HepG2 (cell line): ENCODE measurements around the gene HTRA2. TPM values are rescaled to one million over a fixed set of nuclear protein-coding genes. Genes with fewer than 3 reads are reported as not detected.

Experiments used
- ATAC-seq: fragments of 200-7000 bp; cut with Tn5 transposase; 3 replicates; pipeline ENCODE4 v1.9.1; 2020; ENCODE audit warnings: mild to moderate bottlenecking, moderate library complexity
- BruUV-seq: library from RNA; stranded (reverse); fragments of 400-500 nt; replicated peaks from 2 replicates; lab custom pipeline; 2021; lab: Mats Ljungman, UMichigan
- CTCF ChIA-PET: fragments of 300-600 bp; formaldehyde crosslinking; extraction: SDS; loops from one replicate; lab custom pipeline; 2021; ENCODE audit warnings: low total read pairs, inconsistent platforms, low intra/inter-chr PET ratio; lab: Yijun Ruan, JAX
- POLR2A ChIA-PET: fragments of 350-600 bp; sonication (Branson Sonifier 250); formaldehyde crosslinking; loops from one replicate; lab custom pipeline; 2020; ENCODE audit warnings: antibody characterized with exemption, inconsistent platforms; lab: Yijun Ruan, JAX
- DNase-seq: peaks from one replicate; pipeline ENCODE4 v3.0.0-alpha.2; 2015; ENCODE audit warnings: low spot score
- FAIRE-seq: peaks from 3 replicates; lab custom pipeline; 2011; peaks lifted over from hg19 to GRCh38; lab: Jason Lieb, UNC
- H2AFZ ChIP-seq: one replicate; pipeline ENCODE4 v1.6.1; 2011; ENCODE audit warnings: low read length, inconsistent platforms
- H3K27ac ChIP-seq: fragments of 300-600 bp; 3 replicates; pipeline ENCODE4 v1.8.0; 2011; ENCODE audit warnings: mixed run types, mild to moderate bottlenecking, mixed read lengths, low read length, inconsistent platforms; ENCODE audit not compliant: insufficient read depth; ENCODE audit errors: extremely low read length
- H3K27me3 ChIP-seq, 2 experiments: fragments of 200-600 bp in 1 of 2; 2 replicates in 1 of 2; 3 replicates in 1 of 2; pipeline versions ENCODE4 v1.6.0 to v1.8.0; 2011; ENCODE audit warnings: low read length in 2 of 2, mild to moderate bottlenecking in 2 of 2, moderate library complexity in 2 of 2, inconsistent platforms in 1 of 2; ENCODE audit not compliant: insufficient read depth in 2 of 2, control insufficient read depth in 1 of 2
- H3K36me3 ChIP-seq, 2 experiments: fragments of 200-600 bp in 1 of 2; replicated peaks in 1 of 2; 2 replicates in 1 of 2; 3 replicates in 1 of 2; pipeline versions ENCODE4 v1.5.1 to v1.8.0; 2011; ENCODE audit warnings: low read length in 2 of 2, inconsistent platforms in 1 of 2; ENCODE audit not compliant: insufficient read depth in 2 of 2, control insufficient read depth in 1 of 2
- H3K4me1 ChIP-seq: 2 replicates; pipeline ENCODE4 v1.5.1; 2012; ENCODE audit warnings: low read length, inconsistent platforms; ENCODE audit not compliant: insufficient read depth
- H3K4me2 ChIP-seq: 2 replicates; pipeline ENCODE4 v1.6.0; 2011; ENCODE audit warnings: low read depth, low read length, inconsistent platforms
- H3K4me3 ChIP-seq, 3 experiments: fragments of 200-600 bp in 1 of 3; sonication (generic), shearing (Covaris generic) in 1 of 3; replicated peaks in 1 of 3; 2 replicates each; pipeline ENCODE4 v1.5.1; 2011 to 2016; ENCODE audit warnings: low read length in 3 of 3, inconsistent platforms in 2 of 3, low read depth in 2 of 3, mild to moderate bottlenecking in 2 of 3, control low read depth in 1 of 3, mixed read lengths in 1 of 3; ENCODE audit not compliant: insufficient read depth in 1 of 3
- H3K79me2 ChIP-seq: one replicate; pipeline ENCODE4 v1.6.1; 2011; ENCODE audit warnings: low read length, inconsistent platforms; ENCODE audit not compliant: insufficient read depth
- H3K9ac ChIP-seq: 2 replicates; pipeline ENCODE4 v1.6.0; 2011; ENCODE audit warnings: mild to moderate bottlenecking, low read depth, low read length, inconsistent platforms; ENCODE audit not compliant: insufficient read depth
- H3K9me3 ChIP-seq: 2 replicates; pipeline ENCODE4 v1.5.1; 2012; ENCODE audit warnings: mild to moderate bottlenecking, low read length
- H4K20me1 ChIP-seq: 2 replicates; pipeline ENCODE4 v1.6.0; 2011; ENCODE audit warnings: inconsistent platforms, mild to moderate bottlenecking, low read length, moderate library complexity; ENCODE audit not compliant: insufficient read depth
- CTCF ChIP-seq: sonication (generic); formaldehyde crosslinking; IDR thresholded peaks from 2 replicates; pipeline ENCODE4 v1.5.0; 2020; ENCODE audit warnings: mild to moderate bottlenecking, missing genetic modification reagents, moderate library complexity
- FOSL2 ChIP-seq: sonication (generic); formaldehyde crosslinking; IDR thresholded peaks from 2 replicates; pipeline ENCODE4 v1.4.0; 2020; ENCODE audit warnings: missing genetic modification reagents
- FOXA3 ChIP-seq: IDR thresholded peaks from 2 replicates; pipeline ENCODE4 v1.6.1; 2016; ENCODE audit warnings: missing genetic modification reagents, missing compliant biosample characterization
- HMGA1 ChIP-seq: sonication (generic); formaldehyde crosslinking; conservative IDR thresholded peaks from 2 replicates; pipeline ENCODE4 v1.4.0; 2020; ENCODE audit warnings: missing genetic modification reagents
- HNF1B ChIP-seq: sonication (generic); formaldehyde crosslinking; IDR thresholded peaks from 2 replicates; pipeline ENCODE4 v1.5.1; 2020; ENCODE audit warnings: mild to moderate bottlenecking, moderate library complexity, missing genetic modification reagents
- HNRNPUL1 ChIP-seq: fragments of 200-400 bp; formaldehyde crosslinking; IDR thresholded peaks from 2 replicates; pipeline ENCODE4 v1.6.1; 2017; ENCODE audit warnings: low read depth, mild to moderate bottlenecking, low read length, moderate library complexity
- NR2F1 ChIP-seq, 2 experiments: fragments of 450-650 bp in 1 of 2; formaldehyde crosslinking in 1 of 2; IDR thresholded peaks; 2 replicates each; pipeline versions ENCODE4 v1.5.0 to v1.6.1; 2016 to 2020; ENCODE audit warnings: mild to moderate bottlenecking in 1 of 2, missing compliant biosample characterization in 1 of 2, missing genetic modification reagents in 1 of 2, moderate library complexity in 1 of 2
- PATZ1 ChIP-seq: sonication (generic); formaldehyde crosslinking; IDR thresholded peaks from 2 replicates; pipeline ENCODE4 v1.4.0; 2020; ENCODE audit warnings: missing genetic modification reagents
- PAWR ChIP-seq: sonication (generic); formaldehyde crosslinking; IDR thresholded peaks from 2 replicates; pipeline ENCODE4 v1.4.0; 2020; ENCODE audit warnings: missing genetic modification reagents, mild to moderate bottlenecking, borderline replicate concordance
- PCBP2 ChIP-seq: fragments of 200-400 bp; formaldehyde crosslinking; optimal IDR thresholded peaks from 2 replicates; pipeline ENCODE3; 2018; ENCODE audit warnings: low read length, low read depth; ENCODE audit not compliant: poor library complexity, severe bottlenecking
- RAD21 ChIP-seq: fragments of 450-650 bp; formaldehyde crosslinking; IDR thresholded peaks from 2 replicates; pipeline ENCODE4 v1.5.0; 2020; ENCODE audit warnings: mild to moderate bottlenecking
- RARA ChIP-seq: IDR thresholded peaks from 2 replicates; pipeline ENCODE4 v1.6.1; 2016; ENCODE audit warnings: missing genetic modification reagents, missing compliant biosample characterization
- STAG1 ChIP-seq: sonication (generic); formaldehyde crosslinking; IDR thresholded peaks from 2 replicates; pipeline ENCODE4 v1.4.0; 2020; ENCODE audit warnings: missing genetic modification reagents
- WIZ ChIP-seq: sonication (generic); formaldehyde crosslinking; IDR thresholded peaks from 2 replicates; pipeline ENCODE4 v1.5.1; 2020; ENCODE audit warnings: mild to moderate bottlenecking, missing genetic modification reagents
- ZNF562 ChIP-seq: sonication (generic); formaldehyde crosslinking; IDR thresholded peaks from 2 replicates; pipeline ENCODE4 v1.8.0; 2022; ENCODE audit warnings: missing genetic modification reagents, borderline replicate concordance
- ZNF740 ChIP-seq: sonication (generic); formaldehyde crosslinking; IDR thresholded peaks from 2 replicates; pipeline ENCODE4 v1.4.0; 2020; ENCODE audit warnings: missing genetic modification reagents
- ZNF816 ChIP-seq: sonication (generic); formaldehyde crosslinking; IDR thresholded peaks from 2 replicates; pipeline ENCODE4 v1.8.0; 2022; ENCODE audit warnings: missing genetic modification reagents, mild to moderate bottlenecking, borderline replicate concordance
- WGBS: methylation state at CpG from one replicate; pipeline ENCODE4 v1.1.6; 2017; ENCODE audit warnings: low lambda C conversion rate; 5-methylcytosine and 5-hydroxymethylcytosine counted together
- in situ Hi-C: cut with HindIII; loops from 2 replicates; pipeline ENCODE4 v1.10.0; 2017; ENCODE audit warnings: low pct_unique_long_range_greater_than_20kb; ENCODE audit not compliant: extremely low pct_ligation_motif_present
- intact Hi-C: fragments of 100-400 bp; cut with micrococcal nuclease; formaldehyde crosslinking; loops from one replicate; pipeline ENCODE4 v1.10.0; 2022; ENCODE audit not compliant: unreplicated experiment
- polyA plus RNA-seq, 8 experiments: library from polyadenylated mRNA; depleted of rRNA in 3 of 8; stranded (reverse) in 7 of 8; unstranded in 1 of 8; fragments of >200 nt; fragmentation: Illumina TruSeq in 4 of 8; extraction: Trizol in 4 of 8; gene quantifications; 2 replicates each; pipeline versions ENCODE4 v1.2.1 to v1.2.3, GENCODE V29; 2011 to 2016; ENCODE audit warnings: low read depth in 4 of 8, missing spikeins in 1 of 8, mixed read lengths in 1 of 8; ENCODE audit not compliant: insufficient read depth in 1 of 8
- total RNA-seq, 5 experiments: library from RNA; depleted of rRNA; stranded (reverse); fragments of >200 nt; fragmentation: Illumina TruSeq; extraction: Trizol; gene quantifications; 2 replicates each; pipeline ENCODE4 v1.2.3, GENCODE V29; 2016; ENCODE audit warnings: low read depth in 1 of 5

The HTRA2 gene
- total and polyA plus RNA-seq, 2 of the 13 experiments (the other 11 are each of a cell fraction or from before 2014, with no cell fraction given), result 47.7 to 50.3 TPM

GRCh38 chr2:74572178-74572925 lies 42.6 kb downstream of the HTRA2 start:
- in situ Hi-C loops (no loop called here), intact Hi-C loops (no loop called here)
- Histone ChIP-seq H2AFZ (no peak overlapping the region), H4K20me1 (no peaks in the 10 kb centered on the region), H3K4me1 (peaks cover 12% of the 10 kb centered on the region), H3K27ac (no peak overlapping the region), H3K36me3 (no peaks in the 10 kb centered on the region), H3K9me3 (no peaks in the 10 kb centered on the region), H3K9ac (no peak overlapping the region), H3K4me3 (no peak overlapping the region), H3K4me2 (no peak overlapping the region; the same call in 1 of the 2 replicates), H3K27me3 (peaks cover 0 to 43% of the 10 kb centered on the region in 2 experiments; a peak in 4 of 5 replicates), H3K79me2 (no peaks in the 10 kb centered on the region)
- peak; percentile 83 for ATAC-seq
- DNase-seq, result no peak
- TF ChIP-seq NR2F1 (CRISPR knock-in tag; IDR thresholded peaks at IDR 0.05) (no peak), WIZ (CRISPR knock-in tag) (no peak), PATZ1 (CRISPR knock-in tag) (peak; percentile 46), FOXA3 (0 out of 2 replicates have a peak, but pooled peaks have one; percentile 10), RARA (peak; percentile 74), RAD21 (CRISPR knock-in tag) (peak; percentile 18; the same call in 1 of the 2 replicates), HNRNPUL1 (no peak), ZNF816 (CRISPR knock-in tag) (no peak), HMGA1 (CRISPR knock-in tag) (no peak), PCBP2 (no peak), CTCF (CRISPR knock-in tag) (peak; percentile 57), FOSL2 (CRISPR knock-in tag) (0 out of 2 replicates have a peak, but pooled peaks have one; percentile 31), HNF1B (no peak), PAWR (CRISPR knock-in tag) (no peak), STAG1 (CRISPR knock-in tag) (peak; percentile 41), ZNF562 (CRISPR knock-in tag) (no peak), ZNF740 (CRISPR knock-in tag) (peak; percentile 86)
- POLR2A ChIA-PET, result no interaction called here
- BruUV-seq, result no TSS peak
- CTCF ChIA-PET, result no interaction called here
- 10% methylated on average over 3 of the region's 3 CpGs for WGBS
- peak; percentile 18 for FAIRE-seq
